Measurements from ENCODE around the gene ZNF471. TPM values are rescaled to one million over a fixed set of nuclear protein-coding genes. Genes with fewer than 3 reads are reported as not detected.

Gene ZNF471
- total and polyA plus RNA-seq, 10 of the 15 experiments (the other 5 are each of a cell fraction or from before 2014, with no cell fraction given) = 0.03 TPM; not detected in 9

DNA sequence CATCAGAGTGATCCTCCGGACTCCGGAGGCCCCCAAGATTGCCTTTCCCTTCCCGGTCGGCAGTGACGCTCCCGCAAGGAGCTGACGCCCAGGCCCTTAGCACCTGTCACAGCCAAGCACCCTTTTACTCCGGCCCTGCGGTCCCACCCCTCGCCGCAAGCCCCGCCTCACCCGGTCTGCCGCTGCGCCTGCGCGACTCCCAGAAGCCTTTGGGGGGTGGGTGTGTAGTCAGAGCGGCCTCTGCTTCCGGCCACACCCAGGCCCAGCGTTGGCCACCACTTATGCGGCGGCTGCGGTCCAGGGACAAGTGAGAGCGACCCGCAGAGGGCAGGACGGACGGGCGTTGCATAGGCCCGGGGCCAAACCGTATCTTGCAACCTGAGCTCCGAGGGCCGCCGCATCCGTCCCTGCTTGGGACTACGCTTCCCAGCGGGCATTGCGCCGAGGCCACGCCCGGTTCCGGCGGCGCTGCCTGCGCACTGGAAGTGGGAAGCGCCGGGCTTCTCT lies 30.7 kb downstream of the ZNF471 start:
- H3K79me2 ChIP-seq (ENCODE audit: control insufficient read depth, insufficient read depth, low read length) = no peaks in the 10 kb centered on the region
- ChIA-PET RAD21 (ENCODE audit: unreplicated experiment) (no interaction called here), SMC1A (ENCODE audit: uncharacterized antibody, unreplicated experiment) (no interaction called here), CTCF (no interaction called here), POLR2A (no interaction called here)
- no peak overlapping the region for H3K4me3 ChIP-seq
- FAIRE-seq (no peak), DNase-seq (ENCODE audit: low read depth, low spot score) (peak; percentile 3), ATAC-seq (0 out of 3 replicates have a peak, but pooled peaks have one; percentile 22)
- in situ Hi-C loops (cut with MboI) = no loop called here
- no peaks in the 10 kb centered on the region for H4K20me1 ChIP-seq (ENCODE audit: control insufficient read depth, insufficient read depth)
- no peak overlapping the region for H3K9ac ChIP-seq (ENCODE audit: control insufficient read depth, insufficient read depth, low read length)
- no peaks in the 10 kb centered on the region for H3K4me1 ChIP-seq (ENCODE audit: control insufficient read depth, insufficient read depth, low read length)
- no peaks in the 10 kb centered on the region for H3K27me3 ChIP-seq (replicated peaks in 1 of 2; ENCODE audit: control insufficient read depth in 2 of 2, insufficient read depth in 2 of 2, low read length in 1 of 2)
- 0 out of 2 replicates have a peak overlapping the region, but pooled peaks have one; percentile 15 for H2AFZ ChIP-seq (ENCODE audit: control insufficient read depth, low read depth, low read length)
- intact Hi-C loops (cut with micrococcal nuclease; ENCODE audit: unreplicated experiment) = no loop called here
- H3K9me3 ChIP-seq (replicated peaks; ENCODE audit: control insufficient read depth, insufficient read depth, low read length) = peaks cover 8% of the 10 kb centered on the region
- no peak overlapping the region for H3K27ac ChIP-seq (ENCODE audit: control insufficient read depth, insufficient read depth)
- no peaks in the 10 kb centered on the region for H3K36me3 ChIP-seq (ENCODE audit: control insufficient read depth in 2 of 2, insufficient read depth in 2 of 2, low read length in 1 of 2)
- BruUV-seq (replicated peaks) = no TSS peak
- H3K4me2 ChIP-seq (ENCODE audit: control insufficient read depth, insufficient read depth) = no peak overlapping the region
- WGBS (ENCODE audit: insufficient coverage, insufficient replicate concordance, low lambda C conversion rate, missing lambda C conversion rate) = 22% methylated on average over 35 of the region's 46 CpGs
- no peak for TF ChIP-seq EZH2 (IDR thresholded peaks at IDR 0.05; ENCODE audit: borderline replicate concordance, control insufficient read depth, low read depth, low read length)
- TF ChIP-seq NRF1 (conservative IDR thresholded peaks at IDR 0.05; ENCODE audit: low read depth, low read length) = peak; percentile 33; the same call in 1 of the 2 replicates
- no peak for TF ChIP-seq HDAC6 (IDR thresholded peaks at IDR 0.05; ENCODE audit: unreplicated experiment)
- TF ChIP-seq RELA (IDR thresholded peaks at IDR 0.05; ENCODE audit: borderline replicate concordance, partially characterized antibody) = no peak
- no peak for TF ChIP-seq NR2F1 (conservative IDR thresholded peaks at IDR 0.05)
- no peak for TF ChIP-seq NR2C1 (IDR thresholded peaks at IDR 0.05)
- TF ChIP-seq, protein P1, sequence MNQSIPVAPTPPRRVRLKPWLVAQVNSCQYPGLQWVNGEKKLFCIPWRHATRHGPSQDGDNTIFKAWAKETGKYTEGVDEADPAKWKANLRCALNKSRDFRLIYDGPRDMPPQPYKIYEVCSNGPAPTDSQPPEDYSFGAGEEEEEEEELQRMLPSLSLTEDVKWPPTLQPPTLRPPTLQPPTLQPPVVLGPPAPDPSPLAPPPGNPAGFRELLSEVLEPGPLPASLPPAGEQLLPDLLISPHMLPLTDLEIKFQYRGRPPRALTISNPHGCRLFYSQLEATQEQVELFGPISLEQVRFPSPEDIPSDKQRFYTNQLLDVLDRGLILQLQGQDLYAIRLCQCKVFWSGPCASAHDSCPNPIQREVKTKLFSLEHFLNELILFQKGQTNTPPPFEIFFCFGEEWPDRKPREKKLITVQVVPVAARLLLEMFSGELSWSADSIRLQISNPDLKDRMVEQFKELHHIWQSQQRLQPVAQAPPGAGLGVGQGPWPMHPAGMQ (IDR thresholded peaks at IDR 0.05; ENCODE audit: borderline replicate concordance) = no peak
- TF ChIP-seq, protein P2, sequence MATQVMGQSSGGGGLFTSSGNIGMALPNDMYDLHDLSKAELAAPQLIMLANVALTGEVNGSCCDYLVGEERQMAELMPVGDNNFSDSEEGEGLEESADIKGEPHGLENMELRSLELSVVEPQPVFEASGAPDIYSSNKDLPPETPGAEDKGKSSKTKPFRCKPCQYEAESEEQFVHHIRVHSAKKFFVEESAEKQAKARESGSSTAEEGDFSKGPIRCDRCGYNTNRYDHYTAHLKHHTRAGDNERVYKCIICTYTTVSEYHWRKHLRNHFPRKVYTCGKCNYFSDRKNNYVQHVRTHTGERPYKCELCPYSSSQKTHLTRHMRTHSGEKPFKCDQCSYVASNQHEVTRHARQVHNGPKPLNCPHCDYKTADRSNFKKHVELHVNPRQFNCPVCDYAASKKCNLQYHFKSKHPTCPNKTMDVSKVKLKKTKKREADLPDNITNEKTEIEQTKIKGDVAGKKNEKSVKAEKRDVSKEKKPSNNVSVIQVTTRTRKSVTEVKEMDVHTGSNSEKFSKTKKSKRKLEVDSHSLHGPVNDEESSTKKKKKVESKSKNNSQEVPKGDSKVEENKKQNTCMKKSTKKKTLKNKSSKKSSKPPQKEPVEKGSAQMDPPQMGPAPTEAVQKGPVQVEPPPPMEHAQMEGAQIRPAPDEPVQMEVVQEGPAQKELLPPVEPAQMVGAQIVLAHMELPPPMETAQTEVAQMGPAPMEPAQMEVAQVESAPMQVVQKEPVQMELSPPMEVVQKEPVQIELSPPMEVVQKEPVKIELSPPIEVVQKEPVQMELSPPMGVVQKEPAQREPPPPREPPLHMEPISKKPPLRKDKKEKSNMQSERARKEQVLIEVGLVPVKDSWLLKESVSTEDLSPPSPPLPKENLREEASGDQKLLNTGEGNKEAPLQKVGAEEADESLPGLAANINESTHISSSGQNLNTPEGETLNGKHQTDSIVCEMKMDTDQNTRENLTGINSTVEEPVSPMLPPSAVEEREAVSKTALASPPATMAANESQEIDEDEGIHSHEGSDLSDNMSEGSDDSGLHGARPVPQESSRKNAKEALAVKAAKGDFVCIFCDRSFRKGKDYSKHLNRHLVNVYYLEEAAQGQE (IDR thresholded peaks at IDR 0.05; ENCODE audit: low read depth, low read length) = no peak
- no peak for TF ChIP-seq PAX5 (IDR thresholded peaks at IDR 0.05; ENCODE audit: borderline replicate concordance, low read depth, low read length)
- no peak for TF ChIP-seq FOS (IDR thresholded peaks at IDR 0.05; ENCODE audit: borderline replicate concordance, extremely low read depth, insufficient read length)
- no peak for TF ChIP-seq MEF2B (IDR thresholded peaks at IDR 0.05; ENCODE audit: partially characterized antibody, poor library complexity, severe bottlenecking)
- TF ChIP-seq, protein P3, sequence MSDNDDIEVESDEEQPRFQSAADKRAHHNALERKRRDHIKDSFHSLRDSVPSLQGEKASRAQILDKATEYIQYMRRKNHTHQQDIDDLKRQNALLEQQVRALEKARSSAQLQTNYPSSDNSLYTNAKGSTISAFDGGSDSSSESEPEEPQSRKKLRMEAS (IDR thresholded peaks at IDR 0.05; ENCODE audit: low read depth, low read length) = no peak
- TF ChIP-seq, protein P4, sequence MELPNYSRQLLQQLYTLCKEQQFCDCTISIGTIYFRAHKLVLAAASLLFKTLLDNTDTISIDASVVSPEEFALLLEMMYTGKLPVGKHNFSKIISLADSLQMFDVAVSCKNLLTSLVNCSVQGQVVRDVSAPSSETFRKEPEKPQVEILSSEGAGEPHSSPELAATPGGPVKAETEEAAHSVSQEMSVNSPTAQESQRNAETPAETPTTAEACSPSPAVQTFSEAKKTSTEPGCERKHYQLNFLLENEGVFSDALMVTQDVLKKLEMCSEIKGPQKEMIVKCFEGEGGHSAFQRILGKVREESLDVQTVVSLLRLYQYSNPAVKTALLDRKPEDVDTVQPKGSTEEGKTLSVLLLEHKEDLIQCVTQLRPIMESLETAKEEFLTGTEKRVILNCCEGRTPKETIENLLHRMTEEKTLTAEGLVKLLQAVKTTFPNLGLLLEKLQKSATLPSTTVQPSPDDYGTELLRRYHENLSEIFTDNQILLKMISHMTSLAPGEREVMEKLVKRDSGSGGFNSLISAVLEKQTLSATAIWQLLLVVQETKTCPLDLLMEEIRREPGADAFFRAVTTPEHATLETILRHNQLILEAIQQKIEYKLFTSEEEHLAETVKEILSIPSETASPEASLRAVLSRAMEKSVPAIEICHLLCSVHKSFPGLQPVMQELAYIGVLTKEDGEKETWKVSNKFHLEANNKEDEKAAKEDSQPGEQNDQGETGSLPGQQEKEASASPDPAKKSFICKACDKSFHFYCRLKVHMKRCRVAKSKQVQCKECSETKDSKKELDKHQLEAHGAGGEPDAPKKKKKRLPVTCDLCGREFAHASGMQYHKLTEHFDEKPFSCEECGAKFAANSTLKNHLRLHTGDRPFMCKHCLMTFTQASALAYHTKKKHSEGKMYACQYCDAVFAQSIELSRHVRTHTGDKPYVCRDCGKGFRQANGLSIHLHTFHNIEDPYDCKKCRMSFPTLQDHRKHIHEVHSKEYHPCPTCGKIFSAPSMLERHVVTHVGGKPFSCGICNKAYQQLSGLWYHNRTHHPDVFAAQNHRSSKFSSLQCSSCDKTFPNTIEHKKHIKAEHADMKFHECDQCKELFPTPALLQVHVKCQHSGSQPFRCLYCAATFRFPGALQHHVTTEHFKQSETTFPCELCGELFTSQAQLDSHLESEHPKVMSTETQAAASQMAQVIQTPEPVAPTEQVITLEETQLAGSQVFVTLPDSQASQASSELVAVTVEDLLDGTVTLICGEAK (IDR thresholded peaks at IDR 0.05; ENCODE audit: borderline replicate concordance) = peak; percentile 69
- no peak for TF ChIP-seq SUPT20H (IDR thresholded peaks at IDR 0.05; ENCODE audit: borderline replicate concordance, control insufficient read depth, low read depth, low read length)
- TF ChIP-seq IKZF2 (IDR thresholded peaks at IDR 0.05) = no peak

Measured in GM12878 (cell line).